H9 (cell line): Measurements from ENCODE around the gene PHF21B. TPM values are rescaled to one million over a fixed set of nuclear protein-coding genes. Genes with fewer than 3 reads are reported as not detected.
A peak's percentile ranks its signal among the peaks of the same experiment; 100 is the strongest.

Experiments used
- DNase-seq: peaks from one replicate; pipeline ENCODE4 v3.0.0-alpha.2; 2017
- H2AFZ ChIP-seq: one replicate; pipeline ENCODE4 v1.6.1; 2013; ENCODE audit warnings: mild to moderate bottlenecking, low read length, control low read depth, moderate library complexity
- H2AK5ac ChIP-seq: 2 replicates; pipeline ENCODE4 v1.6.1; 2013; ENCODE audit warnings: low read length, control low read depth, mixed read lengths; ENCODE audit not compliant: insufficient read length
- H2BK120ac ChIP-seq: one replicate; pipeline ENCODE4 v1.6.1; 2013; ENCODE audit warnings: low read depth, mild to moderate bottlenecking, low read length, control low read depth, inconsistent platforms; ENCODE audit not compliant: poor library complexity, severe bottlenecking
- H2BK12ac ChIP-seq: 2 replicates; pipeline ENCODE4 v1.6.1; 2013; ENCODE audit warnings: low read length, control low read depth, mixed read lengths, low read depth; ENCODE audit not compliant: insufficient read length
- H2BK15ac ChIP-seq: 2 replicates; pipeline ENCODE4 v1.6.1; 2013; ENCODE audit warnings: low read depth, low read length, control low read depth
- H2BK20ac ChIP-seq: one replicate; pipeline ENCODE4 v1.6.1; 2013; ENCODE audit warnings: low read depth, mild to moderate bottlenecking, low read length, control low read depth, inconsistent platforms; ENCODE audit not compliant: poor library complexity, severe bottlenecking
- H2BK5ac ChIP-seq: 2 replicates; pipeline ENCODE4 v1.6.1; 2013; ENCODE audit warnings: low read length, control low read depth, mixed read lengths; ENCODE audit not compliant: insufficient read length
- H3K14ac ChIP-seq: 2 replicates; pipeline ENCODE4 v1.6.1; 2013; ENCODE audit warnings: low read length, control low read depth; ENCODE audit not compliant: insufficient read depth
- H3K18ac ChIP-seq: 2 replicates; pipeline ENCODE4 v1.6.1; 2013; ENCODE audit warnings: low read depth, mild to moderate bottlenecking, mixed read lengths, low read length, control low read depth; ENCODE audit not compliant: insufficient read length
- H3K23ac ChIP-seq: 2 replicates; pipeline ENCODE4 v1.6.1; 2013; ENCODE audit warnings: low read length, control low read depth, mixed read lengths, low read depth; ENCODE audit not compliant: insufficient read length
- H3K23me2 ChIP-seq: 2 replicates; pipeline ENCODE4 v1.6.1; 2013; ENCODE audit warnings: low read depth, mild to moderate bottlenecking, mixed read lengths, low read length, control low read depth; ENCODE audit not compliant: insufficient read length, poor library complexity, severe bottlenecking
- H3K27ac ChIP-seq: 2 replicates; pipeline ENCODE4 v1.5.1; 2013; ENCODE audit warnings: low read length, control low read depth, mixed read lengths, low read depth; ENCODE audit not compliant: insufficient read length
- H3K27me3 ChIP-seq: 2 replicates; pipeline ENCODE4 v1.6.1; 2013; ENCODE audit warnings: low read length, control low read depth, inconsistent platforms; ENCODE audit not compliant: insufficient read depth
- H3K4ac ChIP-seq: 2 replicates; pipeline ENCODE4 v1.6.1; 2013; ENCODE audit warnings: low read depth, mild to moderate bottlenecking, control low read depth, inconsistent platforms, low read length, moderate library complexity
- H3K4me1 ChIP-seq: 2 replicates; pipeline ENCODE4 v1.6.1; 2013; ENCODE audit warnings: low read length, control low read depth, inconsistent platforms; ENCODE audit not compliant: insufficient read depth
- H3K4me2 ChIP-seq: 2 replicates; pipeline ENCODE4 v1.6.1; 2013; ENCODE audit warnings: low read length, control low read depth, mixed read lengths; ENCODE audit not compliant: insufficient read length, insufficient read depth
- H3K56ac ChIP-seq: 2 replicates; pipeline ENCODE4 v1.6.1; 2013; ENCODE audit warnings: low read depth, mild to moderate bottlenecking, mixed read lengths, low read length, control low read depth; ENCODE audit not compliant: insufficient read length
- H3K79me1 ChIP-seq: 2 replicates; pipeline ENCODE4 v1.6.1; 2013; ENCODE audit warnings: low read depth, mild to moderate bottlenecking, moderate library complexity, low read length, control low read depth, inconsistent platforms; ENCODE audit not compliant: insufficient read depth, poor library complexity, severe bottlenecking
- H3K79me2 ChIP-seq: 2 replicates; pipeline ENCODE4 v1.6.1; 2013; ENCODE audit warnings: low read length, control low read depth, inconsistent platforms; ENCODE audit not compliant: insufficient read depth
- H3K9ac ChIP-seq: 2 replicates; pipeline ENCODE4 v1.6.1; 2013; ENCODE audit warnings: low read length, control low read depth, mixed read lengths; ENCODE audit not compliant: insufficient read length; ENCODE audit errors: extremely low read depth
- H3K9me3 ChIP-seq: one replicate; pipeline ENCODE4 v1.6.1; 2013; ENCODE audit warnings: low read depth, low read length, inconsistent platforms; ENCODE audit not compliant: control insufficient read depth
- H3T11ph ChIP-seq: one replicate; pipeline ENCODE4 v1.6.1; 2013; ENCODE audit warnings: mild to moderate bottlenecking, low read length, control low read depth, inconsistent platforms
- H4K20me1 ChIP-seq: one replicate; pipeline ENCODE4 v1.6.1; 2013; ENCODE audit not compliant: control insufficient read depth, insufficient read length, insufficient read depth
- H4K5ac ChIP-seq: 2 replicates; pipeline ENCODE4 v1.6.1; 2013; ENCODE audit warnings: low read depth, mild to moderate bottlenecking, mixed read lengths, low read length, control low read depth; ENCODE audit not compliant: insufficient read length
- H4K8ac ChIP-seq: replicated peaks from 2 replicates; pipeline ENCODE4 v1.6.1; 2013; ENCODE audit warnings: low read length, control low read depth, mixed read lengths, low read depth; ENCODE audit not compliant: insufficient read length
- H4K91ac ChIP-seq: 2 replicates; pipeline ENCODE4 v1.6.1; 2013; ENCODE audit warnings: low read depth, mild to moderate bottlenecking, moderate library complexity, mixed read lengths, low read length, control low read depth; ENCODE audit not compliant: insufficient read length
- H3K27ac Mint-ChIP-seq, 3 experiments: 2 replicates in 2 of 3; 3 replicates in 1 of 3; pipeline ENCODE4 v1.8.0; 2020 to 2021; ENCODE audit warnings: mixed read lengths in 3 of 3, mild to moderate bottlenecking in 1 of 3, moderate library complexity in 1 of 3
- H3K27me3 Mint-ChIP-seq: 2 replicates; pipeline ENCODE4 v1.8.0; 2021; ENCODE audit warnings: low read depth, mild to moderate bottlenecking, moderate library complexity, mixed read lengths
- H3K36me3 Mint-ChIP-seq, 3 experiments: 2 replicates in 2 of 3; 3 replicates in 1 of 3; pipeline ENCODE4 v1.8.0; 2020 to 2021; ENCODE audit warnings: low read depth in 3 of 3, mixed read lengths in 3 of 3; ENCODE audit not compliant: insufficient read depth in 1 of 3
- H3K4me1 Mint-ChIP-seq, 2 experiments: 2 replicates each; pipeline ENCODE4 v1.8.0; 2020; ENCODE audit warnings: mixed read lengths in 2 of 2
- H3K4me3 Mint-ChIP-seq, 2 experiments: 2 replicates in 1 of 2; 3 replicates in 1 of 2; pipeline ENCODE4 v1.8.0; 2020 to 2021; ENCODE audit warnings: mild to moderate bottlenecking in 2 of 2, mixed read lengths in 2 of 2, moderate library complexity in 1 of 2
- H3K9me3 Mint-ChIP-seq, 2 experiments: 2 replicates in 1 of 2; 3 replicates in 1 of 2; pipeline ENCODE4 v1.8.0; 2020; ENCODE audit warnings: mild to moderate bottlenecking in 2 of 2, mixed read lengths in 2 of 2, moderate library complexity in 1 of 2
- WGBS: extraction: QIAGEN DNeasy Blood & Tissue Kit; methylation state at CpG from one replicate; pipeline ENCODE4 v1.1.7; 2013; ENCODE audit warnings: missing lambda C conversion rate, low lambda C conversion rate, mixed read lengths; ENCODE audit not compliant: insufficient read length; ENCODE audit errors: extremely low coverage; 5-methylcytosine and 5-hydroxymethylcytosine counted together
- total RNA-seq: library from RNA; stranded (reverse); gene quantifications from 2 replicates; pipeline ENCODE4 v1.2.1, GENCODE V29; 2021
- TF ChIP-seq, protein P1 (sequence below): fragments of 200-600 bp; sonication (generic); conservative IDR thresholded peaks from 3 replicates; pipeline ENCODE4 v1.8.0; 2021; ENCODE audit warnings: antibody characterized with exemption, mild to moderate bottlenecking

The PHF21B gene
- total RNA-seq, 1 experiment from 2014 or later = 60.3 TPM

DNA sequence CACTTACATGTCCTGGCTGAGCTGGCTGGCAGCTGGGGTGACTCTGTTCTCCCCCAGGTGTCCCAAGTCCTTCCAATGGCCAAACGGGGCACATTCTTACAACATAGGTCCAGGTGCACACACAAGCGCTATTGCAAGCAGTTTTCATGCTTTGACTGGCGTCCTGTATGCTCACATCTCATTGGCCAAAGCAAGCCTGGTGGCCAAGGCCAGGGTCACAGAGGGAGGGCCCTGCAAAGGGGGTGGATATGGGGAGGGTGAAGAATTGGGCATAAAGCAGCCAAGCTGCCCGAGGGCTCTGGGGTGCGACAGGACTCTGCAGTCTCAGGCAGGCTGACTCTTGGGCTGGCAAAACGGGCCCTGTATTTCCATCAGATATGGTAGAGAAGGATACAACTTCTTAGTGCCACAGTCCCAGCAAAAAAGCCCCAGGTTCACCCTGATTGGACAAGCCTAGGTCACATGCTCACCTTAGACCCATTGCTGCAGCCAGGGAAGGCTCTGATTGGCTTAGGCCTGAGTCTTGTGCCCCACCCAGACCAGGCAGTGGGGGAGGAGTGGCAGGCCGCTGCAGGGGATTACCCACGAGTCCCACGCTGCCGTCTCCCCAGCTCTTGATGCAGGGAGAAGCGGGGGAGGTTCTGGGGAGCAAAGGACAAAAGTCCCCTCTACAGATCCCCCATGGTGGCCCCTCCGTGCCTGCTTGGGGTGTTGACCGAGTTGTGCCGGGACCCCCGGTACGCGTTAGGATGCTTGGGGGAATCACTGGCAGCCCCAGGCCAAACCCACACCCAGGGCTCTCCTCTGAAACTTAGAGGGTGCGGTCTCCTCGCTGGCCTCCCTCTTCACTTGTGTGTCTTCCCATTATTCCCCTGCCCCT is 146.6 kb downstream of the PHF21B start:
- Histone ChIP-seq H2BK20ac (no peak overlapping the region), H3K27me3 (no peaks in the 10 kb centered on the region), H3K56ac (no peak overlapping the region), H2BK15ac (no peak overlapping the region), H3K79me1 (no peaks in the 10 kb centered on the region), H4K5ac (no peak overlapping the region), H3K4me1 (no peaks in the 10 kb centered on the region), H3K27ac (no peak overlapping the region), H3K79me2 (no peaks in the 10 kb centered on the region), H3K9me3 (no peaks in the 10 kb centered on the region), H4K91ac (no peak overlapping the region), H2BK12ac (no peak overlapping the region), H3T11ph (no peak overlapping the region), H2AFZ (no peak overlapping the region), H3K14ac (no peak overlapping the region), H4K8ac (no peak overlapping the region), H4K20me1 (no peaks in the 10 kb centered on the region), H3K23ac (no peak overlapping the region), H3K4me2 (no peak overlapping the region), H3K18ac (no peak overlapping the region), H2BK120ac (no peak overlapping the region), H2BK5ac (no peak overlapping the region), H3K4ac (no peak overlapping the region), H3K23me2 (no peaks in the 10 kb centered on the region), H3K9ac (no peak overlapping the region), H2AK5ac (no peak overlapping the region)
- TF ChIP-seq, protein P1, sequence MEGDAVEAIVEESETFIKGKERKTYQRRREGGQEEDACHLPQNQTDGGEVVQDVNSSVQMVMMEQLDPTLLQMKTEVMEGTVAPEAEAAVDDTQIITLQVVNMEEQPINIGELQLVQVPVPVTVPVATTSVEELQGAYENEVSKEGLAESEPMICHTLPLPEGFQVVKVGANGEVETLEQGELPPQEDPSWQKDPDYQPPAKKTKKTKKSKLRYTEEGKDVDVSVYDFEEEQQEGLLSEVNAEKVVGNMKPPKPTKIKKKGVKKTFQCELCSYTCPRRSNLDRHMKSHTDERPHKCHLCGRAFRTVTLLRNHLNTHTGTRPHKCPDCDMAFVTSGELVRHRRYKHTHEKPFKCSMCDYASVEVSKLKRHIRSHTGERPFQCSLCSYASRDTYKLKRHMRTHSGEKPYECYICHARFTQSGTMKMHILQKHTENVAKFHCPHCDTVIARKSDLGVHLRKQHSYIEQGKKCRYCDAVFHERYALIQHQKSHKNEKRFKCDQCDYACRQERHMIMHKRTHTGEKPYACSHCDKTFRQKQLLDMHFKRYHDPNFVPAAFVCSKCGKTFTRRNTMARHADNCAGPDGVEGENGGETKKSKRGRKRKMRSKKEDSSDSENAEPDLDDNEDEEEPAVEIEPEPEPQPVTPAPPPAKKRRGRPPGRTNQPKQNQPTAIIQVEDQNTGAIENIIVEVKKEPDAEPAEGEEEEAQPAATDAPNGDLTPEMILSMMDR = no peak
- WGBS = no CpG with 5 or more reads among the region's 19 CpGs
- Mint-ChIP-seq H3K4me1 (peaks cover 0 to 20% of the 10 kb centered on the region in 2 experiments; a peak in 3 of 4 replicates), H3K9me3 (no peaks in the 10 kb centered on the region; a peak in 1 of 5 replicates), H3K27me3 (peaks cover 1% of the 10 kb centered on the region; the same call in 1 of the 2 replicates), H3K36me3 (peaks cover 3 to 30% (median 20%) of the 10 kb centered on the region in 3 experiments; a peak in 6 of 7 replicates), H3K27ac (peak overlapping the region in 1 of 3 experiments; percentile 80; a peak in 1 of 7 replicates), H3K4me3 (no peak overlapping the region)
- DNase-seq = peak; percentile 73
